Esophagus muscularis mucosa (tissue), 4 donors: ENCODE results near the gene RNF13. TPM values are rescaled to one million over a fixed set of nuclear protein-coding genes. Genes with fewer than 3 reads are reported as not detected.

Source experiments
- DNase-seq: peaks from one replicate; pipeline ENCODE4 v3.0.0-alpha.2; 2017; ENCODE audit errors: extremely low spot score
- H3K27ac ChIP-seq, 4 donors: fragments of 200-600 bp; sonication (generic); replicated peaks in 1 of 4; 1 replicate in 3 of 4; 2 replicates in 1 of 4; pipeline ENCODE4 v1.5.1; 2016 to 2019; ENCODE audit warnings: mild to moderate bottlenecking in 1 of 4
- H3K27me3 ChIP-seq, 4 donors: fragments of 200-600 bp; sonication (generic); one replicate each; pipeline versions ENCODE4 v1.5.1 to v1.6.0; 2016 to 2019
- H3K36me3 ChIP-seq, 4 donors: fragments of 200-600 bp; sonication (generic); one replicate each; pipeline ENCODE4 v1.5.1; 2016 to 2019
- H3K4me1 ChIP-seq, 4 donors: fragments of 200-600 bp; sonication (generic); one replicate each; pipeline ENCODE4 v1.5.1; 2016 to 2019
- H3K4me3 ChIP-seq, 4 donors: fragments of 200-600 bp; sonication (generic); 1 replicate in 2 of 4; 2 replicates in 2 of 4; pipeline ENCODE4 v1.5.1; 2016 to 2019; ENCODE audit warnings: mild to moderate bottlenecking in 4 of 4, moderate library complexity in 1 of 4
- H3K9me3 ChIP-seq, 4 donors: fragments of 200-600 bp; sonication (generic); 1 replicate in 3 of 4; 2 replicates in 1 of 4; pipeline ENCODE4 v1.5.1; 2016 to 2019
- CTCF ChIP-seq, 3 experiments: fragments of 200-600 bp in 2 of 3; fragments of 450-650 bp in 1 of 3; sonication (generic) in 2 of 3; IDR thresholded peaks; one replicate each; pipeline ENCODE4 v1.5.1; 2017 to 2019; ENCODE audit warnings: antibody characterized with exemption in 3 of 3, mild to moderate bottlenecking in 2 of 3, moderate library complexity in 1 of 3
- EP300 ChIP-seq: sonication (generic); formaldehyde crosslinking; IDR thresholded peaks from one replicate; pipeline ENCODE4 v1.6.1; 2017; ENCODE audit warnings: antibody characterized with exemption
- POLR2A ChIP-seq: fragments of 450-650 bp; IDR thresholded peaks from one replicate; pipeline ENCODE4 v1.6.1; 2017; ENCODE audit warnings: antibody characterized with exemption, moderate library complexity, mild to moderate bottlenecking, low read depth
- POLR2AphosphoS5 ChIP-seq, 2 donors: sonication (generic); formaldehyde crosslinking; IDR thresholded peaks; one replicate each; pipeline ENCODE4 v1.6.1; 2017; ENCODE audit warnings: antibody characterized with exemption in 2 of 2
- WGBS: methylation state at CpG from one replicate; pipeline ENCODE4 v1.1.5; 2018; 5-methylcytosine and 5-hydroxymethylcytosine counted together
- intact Hi-C: fragments of 100-400 bp; cut with DNase I; formaldehyde crosslinking; loops from one replicate; pipeline ENCODE4 v1.15.1; 2023
- small RNA-seq, 3 donors: library from RNA; depleted of rRNA; stranded (forward); fragments of <200 nt; gene quantifications; one replicate each; pipeline ENCODE3, GENCODE V24; 2016
- total RNA-seq, 4 donors: library from RNA; depleted of rRNA; stranded (reverse); fragments of >200 nt; gene quantifications; one replicate each; pipeline versions ENCODE4 v1.1.0 to v1.2.1, GENCODE V29; 2016

The RNF13 gene
- total RNA-seq, 4 donors from 2014 or later = 52.9 to 95.1 (median 78.2) TPM

GRCh38 chr3:149999421-149999820 lies 186.4 kb downstream of the RNF13 start:
- H3K27ac ChIP-seq = no peak overlapping the region
- 94% methylated on average over 4 of the region's 4 CpGs for WGBS
- H3K9me3 ChIP-seq = peaks cover 0 to 17% (median 9%) of the 10 kb centered on the region in 4 donors
- DNase-seq = no peak
- no peak overlapping the region for H3K4me3 ChIP-seq
- no peaks in the 10 kb centered on the region for H3K27me3 ChIP-seq
- H3K36me3 ChIP-seq = no peaks in the 10 kb centered on the region
- H3K4me1 ChIP-seq = no peaks in the 10 kb centered on the region
- intact Hi-C loops = no loop called here
- no peak for TF ChIP-seq POLR2AphosphoS5 (IDR thresholded peaks at IDR 0.05)
- TF ChIP-seq CTCF (IDR thresholded peaks at IDR 0.05) = no peak
- TF ChIP-seq EP300 = no peak
- no peak for TF ChIP-seq POLR2A

DNA sequence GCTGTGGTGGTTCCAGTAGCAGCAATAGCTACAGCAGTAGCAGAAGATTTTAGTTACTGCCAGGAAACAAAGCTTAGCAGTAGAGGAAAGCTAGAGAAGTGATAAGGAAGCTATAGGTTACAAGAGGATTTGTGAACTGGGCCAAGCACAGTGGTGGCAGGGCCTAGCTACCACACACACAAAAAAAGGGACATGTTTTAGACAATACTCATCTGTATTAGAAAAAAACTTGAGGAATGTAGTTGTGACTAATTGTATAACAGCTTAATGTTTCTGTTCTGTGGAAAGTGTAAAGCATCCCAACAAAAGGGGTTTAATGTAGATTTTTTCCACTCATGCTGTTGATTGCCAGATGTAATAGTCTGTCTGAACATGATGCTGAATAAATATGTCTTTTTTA lies 187.6 kb downstream of the RNF13 start:
- Histone ChIP-seq H3K9me3 (peaks cover 0 to 6% (median 0%) of the 10 kb centered on the region in 4 donors), H3K27me3 (no peaks in the 10 kb centered on the region), H3K4me1 (no peaks in the 10 kb centered on the region), H3K36me3 (no peaks in the 10 kb centered on the region), H3K4me3 (no peak overlapping the region), H3K27ac (no peak overlapping the region)
- DNase-seq = no peak
- intact Hi-C loops = no loop called here
- TF ChIP-seq CTCF (IDR thresholded peaks at IDR 0.05) (no peak), EP300 (no peak), POLR2AphosphoS5 (IDR thresholded peaks at IDR 0.05) (no peak), POLR2A (no peak)

GRCh38 chr3:150005243-150006112 lies 192.5 kb downstream of the RNF13 start:
- 74% methylated on average over 4 of the region's 4 CpGs for WGBS
- H3K4me3 ChIP-seq = no peak overlapping the region
- no peak for DNase-seq
- H3K27ac ChIP-seq = no peak overlapping the region
- no peaks in the 10 kb centered on the region for H3K9me3 ChIP-seq
- H3K27me3 ChIP-seq = no peaks in the 10 kb centered on the region
- H3K36me3 ChIP-seq = no peaks in the 10 kb centered on the region
- intact Hi-C loops = no loop called here
- no peaks in the 10 kb centered on the region for H3K4me1 ChIP-seq
- TF ChIP-seq EP300 = no peak

- DNase-seq = no peak
- Histone ChIP-seq H3K4me3 (no peak overlapping the region), H3K27ac (no peak overlapping the region), H3K9me3 (no peaks in the 10 kb centered on the region), H3K36me3 (no peaks in the 10 kb centered on the region), H3K4me1 (no peaks in the 10 kb centered on the region), H3K27me3 (no peaks in the 10 kb centered on the region)
- intact Hi-C loops = no loop called here
- no peak for TF ChIP-seq POLR2A
- no peak for TF ChIP-seq POLR2AphosphoS5 (IDR thresholded peaks at IDR 0.05)
- no peak for TF ChIP-seq EP300
- TF ChIP-seq CTCF (IDR thresholded peaks at IDR 0.05) = no peak
Observed at GRCh38 chr3:150006794-150007193, 193.8 kb downstream of the RNF13 start.

Small RNA genes lying within 50 kb of the gene (small RNA-seq; reads per million reads assigned to genes)
- gene RNU6-507P (0 reads per million in 3 donors), gene RNU6-720P (0 reads per million in 3 donors)

Other genes with a start within 250 kb of the RNF13 start
- 100 to 1,000 TPM; 346 to 535 (median 463) TPM for gene WWTR1, start 155.2 kb upstream of the RNF13 start, total RNA-seq
- gene COMMD2, start 60.7 kb upstream of the RNF13 start, total RNA-seq = 10 to 100 TPM; 16.6 to 28.3 (median 20.9) TPM
- gene ANKUB1, start 20.7 kb upstream of the RNF13 start, total RNA-seq = under 1 TPM in 1 of 4 donors, not detected in 3; 0.13 TPM
- gene PFN2, start 157.7 kb downstream of the RNF13 start, total RNA-seq = 10 to 100 TPM; 46.4 to 56.1 (median 50.1) TPM